Progenitor cell of endocrine pancreas (in vitro differentiated cells): Measurements from ENCODE around the gene MBD5. TPM values are rescaled to one million over a fixed set of nuclear protein-coding genes. Genes with fewer than 3 reads are reported as not detected.

ENCODE experiments used
- DNase-seq: peaks from one replicate; pipeline ENCODE4 v3.0.0; 2021; ENCODE audit warnings: low spot score; ENCODE audit not compliant: unreplicated experiment
- H3K27ac Mint-ChIP-seq: 2 replicates; pipeline ENCODE4 v1.8.0; 2021; ENCODE audit warnings: mild to moderate bottlenecking, moderate library complexity, mixed read lengths
- H3K27me3 Mint-ChIP-seq: 2 replicates; pipeline ENCODE4 v1.8.0; 2021; ENCODE audit warnings: mixed read lengths
- H3K36me3 Mint-ChIP-seq: 2 replicates; pipeline ENCODE4 v1.8.0; 2022; ENCODE audit warnings: mixed read lengths; ENCODE audit not compliant: insufficient read depth
- H3K4me1 Mint-ChIP-seq: 2 replicates; pipeline ENCODE4 v1.8.0; 2021; ENCODE audit warnings: low read depth, mixed read lengths
- H3K4me3 Mint-ChIP-seq: 2 replicates; pipeline ENCODE4 v1.8.0; 2021; ENCODE audit warnings: low read depth, mild to moderate bottlenecking, moderate library complexity, mixed read lengths
- H3K9me3 Mint-ChIP-seq: 2 replicates; pipeline ENCODE4 v1.8.0; 2021; ENCODE audit warnings: low read depth, mixed read lengths
- CTCF ChIP-seq: fragments of 200-600 bp; sonication (generic); IDR thresholded peaks from one replicate; pipeline ENCODE4 v1.5.0; 2021; ENCODE audit warnings: antibody characterized with exemption, mild to moderate bottlenecking; ENCODE audit not compliant: unreplicated experiment
- total RNA-seq: library from RNA; stranded (reverse); gene quantifications from 2 replicates; pipeline ENCODE4 v1.2.1, GENCODE V29; 2021

Gene MBD5
- total RNA-seq, 1 donor from 2014 or later, result 65.6 TPM

GRCh38 chr2:148531669-148532428, 511.0 kb downstream of the MBD5 start:
- H3K27me3 Mint-ChIP-seq, result peaks cover 4% of the 10 kb centered on the region
- DNase-seq, result no peak
- no peaks in the 10 kb centered on the region for H3K9me3 Mint-ChIP-seq
- TF ChIP-seq CTCF, result no peak
- no peak overlapping the region for H3K4me3 Mint-ChIP-seq
- H3K4me1 Mint-ChIP-seq, result no peaks in the 10 kb centered on the region
- H3K27ac Mint-ChIP-seq, result no peak overlapping the region
- H3K36me3 Mint-ChIP-seq, result no peaks in the 10 kb centered on the region

- H3K36me3 Mint-ChIP-seq, result no peaks in the 10 kb centered on the region
- H3K27ac Mint-ChIP-seq, result no peak overlapping the region
- no peak overlapping the region for H3K4me3 Mint-ChIP-seq
- H3K4me1 Mint-ChIP-seq, result no peaks in the 10 kb centered on the region
- H3K27me3 Mint-ChIP-seq, result peaks cover 4% of the 10 kb centered on the region
- H3K9me3 Mint-ChIP-seq, result no peaks in the 10 kb centered on the region
- no peak for DNase-seq
- TF ChIP-seq CTCF, result no peak
Measured at GRCh38 chr2:148533004-148533403, 512.1 kb downstream of the MBD5 start.

GRCh38 chr2:148533685-148534084, 512.8 kb downstream of the MBD5 start:
- no peaks in the 10 kb centered on the region for H3K4me1 Mint-ChIP-seq
- no peak overlapping the region for H3K27ac Mint-ChIP-seq
- no peaks in the 10 kb centered on the region for H3K9me3 Mint-ChIP-seq
- peaks cover 4% of the 10 kb centered on the region for H3K27me3 Mint-ChIP-seq
- TF ChIP-seq CTCF, result no peak
- H3K36me3 Mint-ChIP-seq, result no peaks in the 10 kb centered on the region
- no peak overlapping the region for H3K4me3 Mint-ChIP-seq
- no peak for DNase-seq

GRCh38 chr2:148534416-148535204, 513.7 kb downstream of the MBD5 start:
- Mint-ChIP-seq H3K36me3 (no peaks in the 10 kb centered on the region), H3K27ac (no peak overlapping the region), H3K4me3 (no peak overlapping the region), H3K9me3 (no peaks in the 10 kb centered on the region), H3K4me1 (no peaks in the 10 kb centered on the region), H3K27me3 (peaks cover 4% of the 10 kb centered on the region)
- DNase-seq, result no peak
- no peak for TF ChIP-seq CTCF

- H3K9me3 Mint-ChIP-seq, result no peaks in the 10 kb centered on the region
- no peak for TF ChIP-seq CTCF
- DNase-seq, result no peak
- no peak overlapping the region for H3K27ac Mint-ChIP-seq
- H3K4me1 Mint-ChIP-seq, result no peaks in the 10 kb centered on the region
- no peaks in the 10 kb centered on the region for H3K36me3 Mint-ChIP-seq
- H3K4me3 Mint-ChIP-seq, result no peak overlapping the region
- H3K27me3 Mint-ChIP-seq, result peaks cover 9% of the 10 kb centered on the region
Measured at GRCh38 chr2:148538375-148538774, 517.5 kb downstream of the MBD5 start.
